T-helper 1 cell treated with Interleukin-12 subunit alpha and Interleukin-12 subunit beta and Interleukin-4 antibody, amounts not matched to agents 30 μg/mL and 1 μg/mL, for 36 hours (primary cell): ENCODE results near the gene LACTBL1.

Source experiments
- H3K27ac Mint-ChIP-seq: one replicate; pipeline ENCODE4 v1.8.0; 2021; ENCODE audit warnings: mild to moderate bottlenecking, mixed read lengths
- H3K27me3 Mint-ChIP-seq: one replicate; pipeline ENCODE4 v1.8.0; 2021; ENCODE audit warnings: low read depth, mixed read lengths
- H3K36me3 Mint-ChIP-seq: one replicate; pipeline ENCODE4 v1.8.0; 2021; ENCODE audit warnings: low read depth, mixed read lengths
- H3K4me1 Mint-ChIP-seq: one replicate; pipeline ENCODE4 v1.8.0; 2021; ENCODE audit warnings: low read depth, mixed read lengths
- H3K4me3 Mint-ChIP-seq: one replicate; pipeline ENCODE4 v1.8.0; 2021; ENCODE audit warnings: mild to moderate bottlenecking, moderate library complexity, mixed read lengths
- H3K9me3 Mint-ChIP-seq: one replicate; pipeline ENCODE4 v1.8.0; 2021; ENCODE audit warnings: mixed read lengths

The LACTBL1 gene

GRCh38 chr1:22915816-22916470, 56.7 kb downstream of the LACTBL1 start:
- Mint-ChIP-seq H3K27me3 (no peaks in the 10 kb centered on the region), H3K4me1 (no peaks in the 10 kb centered on the region), H3K4me3 (no peak overlapping the region), H3K27ac (no peak overlapping the region), H3K36me3 (no peaks in the 10 kb centered on the region), H3K9me3 (no peaks in the 10 kb centered on the region)

- no peak overlapping the region for H3K4me3 Mint-ChIP-seq
- H3K36me3 Mint-ChIP-seq = no peaks in the 10 kb centered on the region
- no peak overlapping the region for H3K27ac Mint-ChIP-seq
- no peaks in the 10 kb centered on the region for H3K4me1 Mint-ChIP-seq
- H3K27me3 Mint-ChIP-seq = no peaks in the 10 kb centered on the region
- no peaks in the 10 kb centered on the region for H3K9me3 Mint-ChIP-seq
Measured at GRCh38 chr1:22915231-22915630, 57.4 kb downstream of the LACTBL1 start.

- H3K4me1 Mint-ChIP-seq = no peaks in the 10 kb centered on the region
- H3K9me3 Mint-ChIP-seq = no peaks in the 10 kb centered on the region
- no peaks in the 10 kb centered on the region for H3K27me3 Mint-ChIP-seq
- H3K36me3 Mint-ChIP-seq = no peaks in the 10 kb centered on the region
- H3K4me3 Mint-ChIP-seq = no peak overlapping the region
- no peak overlapping the region for H3K27ac Mint-ChIP-seq
Measured at GRCh38 chr1:22914633-22915217, 57.9 kb downstream of the LACTBL1 start.

- Mint-ChIP-seq H3K4me3 (no peak overlapping the region), H3K27me3 (no peaks in the 10 kb centered on the region), H3K36me3 (no peaks in the 10 kb centered on the region), H3K4me1 (no peaks in the 10 kb centered on the region), H3K27ac (no peak overlapping the region), H3K9me3 (no peaks in the 10 kb centered on the region)
Measured at GRCh38 chr1:22914156-22914555, 58.5 kb downstream of the LACTBL1 start.

DNA sequence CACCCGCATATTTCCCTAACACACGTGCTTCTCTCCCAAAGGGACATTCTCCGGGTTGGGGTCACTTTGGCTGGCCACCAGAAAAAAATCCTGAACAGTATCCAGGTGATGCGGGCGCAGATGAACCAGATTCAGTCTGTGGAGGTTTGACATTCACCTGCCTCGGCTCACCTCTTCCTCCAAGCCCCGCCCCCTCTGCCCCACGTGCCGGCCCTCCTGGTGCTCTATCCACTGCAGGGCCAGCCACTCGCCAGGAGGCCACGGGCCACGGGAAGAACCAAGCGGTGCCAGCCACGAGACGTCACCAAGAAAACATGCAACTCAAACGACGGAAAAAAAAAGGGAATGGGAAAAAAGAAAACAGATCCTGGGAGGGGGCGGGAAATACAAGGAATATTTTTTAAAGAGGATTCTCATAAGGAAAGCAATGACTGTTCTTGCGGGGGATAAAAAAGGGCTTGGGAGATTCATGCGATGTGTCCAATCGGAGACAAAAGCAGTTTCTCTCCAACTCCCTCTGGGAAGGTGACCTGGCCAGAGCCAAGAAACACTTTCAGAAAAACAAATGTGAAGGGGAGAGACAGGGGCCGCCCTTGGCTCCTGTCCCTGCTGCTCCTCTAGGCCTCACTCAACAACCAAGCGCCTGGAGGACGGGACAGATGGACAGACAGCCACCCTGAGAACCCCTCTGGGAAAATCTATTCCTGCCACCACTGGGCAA, 59.1 kb downstream of the LACTBL1 start:
- no peaks in the 10 kb centered on the region for H3K36me3 Mint-ChIP-seq
- H3K27ac Mint-ChIP-seq = no peak overlapping the region
- H3K4me3 Mint-ChIP-seq = no peak overlapping the region
- H3K27me3 Mint-ChIP-seq = no peaks in the 10 kb centered on the region
- no peaks in the 10 kb centered on the region for H3K4me1 Mint-ChIP-seq
- no peaks in the 10 kb centered on the region for H3K9me3 Mint-ChIP-seq

GRCh38 chr1:22912311-22912710, 60.4 kb downstream of the LACTBL1 start:
- H3K36me3 Mint-ChIP-seq = no peaks in the 10 kb centered on the region
- H3K27ac Mint-ChIP-seq = no peak overlapping the region
- no peaks in the 10 kb centered on the region for H3K9me3 Mint-ChIP-seq
- H3K4me3 Mint-ChIP-seq = no peak overlapping the region
- H3K27me3 Mint-ChIP-seq = no peaks in the 10 kb centered on the region
- H3K4me1 Mint-ChIP-seq = no peaks in the 10 kb centered on the region

- H3K4me1 Mint-ChIP-seq = no peaks in the 10 kb centered on the region
- H3K4me3 Mint-ChIP-seq = no peak overlapping the region
- no peaks in the 10 kb centered on the region for H3K27me3 Mint-ChIP-seq
- H3K9me3 Mint-ChIP-seq = no peaks in the 10 kb centered on the region
- no peaks in the 10 kb centered on the region for H3K36me3 Mint-ChIP-seq
- H3K27ac Mint-ChIP-seq = no peak overlapping the region
Measured at GRCh38 chr1:22910986-22911651, 61.5 kb downstream of the LACTBL1 start.

DNA sequence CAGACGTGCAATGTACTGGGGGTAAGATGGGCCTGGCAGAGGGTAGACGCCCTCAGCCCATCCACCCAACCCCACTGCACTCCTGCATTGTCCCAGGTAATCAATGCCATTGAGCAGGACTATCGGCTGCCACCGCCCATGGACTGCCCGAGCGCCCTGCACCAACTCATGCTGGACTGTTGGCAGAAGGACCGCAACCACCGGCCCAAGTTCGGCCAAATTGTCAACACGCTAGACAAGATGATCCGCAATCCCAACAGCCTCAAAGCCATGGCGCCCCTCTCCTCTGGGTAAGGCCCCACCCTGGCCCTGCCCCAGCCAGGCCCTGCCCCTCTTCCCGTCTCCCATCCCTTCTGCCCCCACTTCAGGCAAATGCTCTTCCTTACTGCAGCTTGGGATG, 62.4 kb downstream of the LACTBL1 start:
- no peaks in the 10 kb centered on the region for H3K27me3 Mint-ChIP-seq
- no peak overlapping the region for H3K4me3 Mint-ChIP-seq
- no peak overlapping the region for H3K27ac Mint-ChIP-seq
- H3K36me3 Mint-ChIP-seq = no peaks in the 10 kb centered on the region
- H3K9me3 Mint-ChIP-seq = no peaks in the 10 kb centered on the region
- H3K4me1 Mint-ChIP-seq = no peaks in the 10 kb centered on the region

- Mint-ChIP-seq H3K27me3 (no peaks in the 10 kb centered on the region), H3K36me3 (no peaks in the 10 kb centered on the region), H3K4me1 (no peaks in the 10 kb centered on the region), H3K27ac (no peak overlapping the region), H3K4me3 (no peak overlapping the region), H3K9me3 (no peaks in the 10 kb centered on the region)
Measured at GRCh38 chr1:22908880-22909426, 63.7 kb downstream of the LACTBL1 start.

- H3K27ac Mint-ChIP-seq = no peak overlapping the region
- peaks cover 5% of the 10 kb centered on the region for H3K27me3 Mint-ChIP-seq
- no peaks in the 10 kb centered on the region for H3K4me1 Mint-ChIP-seq
- no peaks in the 10 kb centered on the region for H3K36me3 Mint-ChIP-seq
- no peak overlapping the region for H3K4me3 Mint-ChIP-seq
- no peaks in the 10 kb centered on the region for H3K9me3 Mint-ChIP-seq
Measured at GRCh38 chr1:22907528-22907927, 65.1 kb downstream of the LACTBL1 start.

DNA sequence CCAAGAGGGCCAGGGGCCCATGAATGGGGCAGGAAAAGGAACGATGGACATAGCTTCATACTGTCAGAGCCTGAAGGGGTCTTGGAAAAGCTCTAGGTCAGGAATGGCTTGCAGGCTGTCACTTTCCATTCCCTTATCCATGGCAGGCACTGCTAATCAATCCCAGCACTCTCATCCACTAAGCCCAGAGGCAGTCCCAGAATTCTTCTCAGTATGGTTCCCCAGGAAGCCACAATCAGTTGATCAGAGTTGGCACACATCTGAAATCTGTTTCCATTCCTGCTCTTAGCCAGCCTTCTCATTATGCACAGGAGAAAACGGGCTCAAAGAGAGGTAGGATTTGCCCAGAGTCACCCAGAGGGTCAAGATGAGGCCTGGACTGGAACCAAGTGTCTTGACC, 65.7 kb downstream of the LACTBL1 start:
- H3K27ac Mint-ChIP-seq = no peak overlapping the region
- H3K27me3 Mint-ChIP-seq = peaks cover 5% of the 10 kb centered on the region
- H3K9me3 Mint-ChIP-seq = no peaks in the 10 kb centered on the region
- H3K4me3 Mint-ChIP-seq = no peak overlapping the region
- no peaks in the 10 kb centered on the region for H3K4me1 Mint-ChIP-seq
- H3K36me3 Mint-ChIP-seq = no peaks in the 10 kb centered on the region

GRCh38 chr1:22903113-22903512, 69.6 kb downstream of the LACTBL1 start:
- H3K9me3 Mint-ChIP-seq = no peaks in the 10 kb centered on the region
- H3K4me3 Mint-ChIP-seq = no peak overlapping the region
- peaks cover 15% of the 10 kb centered on the region for H3K27me3 Mint-ChIP-seq
- no peaks in the 10 kb centered on the region for H3K36me3 Mint-ChIP-seq
- H3K4me1 Mint-ChIP-seq = no peaks in the 10 kb centered on the region
- no peak overlapping the region for H3K27ac Mint-ChIP-seq
